GM18870 (cell line): ENCODE measurements around the gene FKBP8.
"Not testable (repeated sequence)": the region's sequence is repeated elsewhere in the genome, so short reads cannot be mapped to it uniquely, and the experiment has no call there.

Experiments
- ATAC-seq: cut with Tn5 transposase; IDR thresholded peaks from one replicate; pipeline ENCODE4 v1.9.1; 2021; ENCODE audit warnings: moderate library complexity; ENCODE audit not compliant: unreplicated experiment

FKBP8 gene

DNA sequence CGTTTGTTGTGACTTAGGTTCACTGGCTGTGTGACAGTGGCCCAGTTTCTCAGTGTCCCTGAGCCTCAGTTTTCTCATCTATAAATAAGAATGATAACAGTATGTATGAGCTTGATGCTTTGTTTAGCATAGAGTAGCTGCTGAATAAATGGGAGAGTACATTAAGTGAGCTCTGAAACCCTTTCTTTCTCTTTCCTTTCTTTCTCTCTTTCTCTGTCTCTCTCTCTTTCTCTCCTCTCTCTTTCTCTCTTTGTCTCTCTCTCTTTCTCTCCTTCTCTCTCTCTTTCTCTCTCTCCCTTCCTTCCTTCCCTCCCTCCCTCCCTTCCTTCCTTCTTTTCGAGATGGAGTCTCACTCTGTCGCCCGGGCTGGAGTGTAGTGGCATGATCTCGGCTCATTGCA lies 16.3 kb upstream of the FKBP8 start:
- ATAC-seq = no peak

DNA sequence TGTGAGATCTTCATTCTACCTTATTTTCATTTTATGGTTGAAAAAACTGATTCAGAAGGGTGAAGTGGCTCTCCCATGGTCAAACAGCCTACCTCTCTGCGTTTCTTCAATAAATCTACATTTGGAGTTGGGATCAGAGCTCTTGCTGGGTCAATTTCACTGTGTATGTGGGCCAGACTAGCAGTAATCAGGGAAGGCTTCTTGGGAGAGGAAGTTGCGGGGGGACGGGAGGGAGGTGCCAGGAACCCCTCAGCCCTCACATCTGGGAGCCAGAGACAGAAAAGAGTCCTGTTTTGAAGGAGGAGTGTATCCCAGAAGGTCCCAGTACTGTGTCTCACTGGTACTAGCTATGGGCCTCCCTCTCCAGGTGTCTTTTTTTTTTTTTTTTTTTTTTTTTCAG lies 15.2 kb upstream of the FKBP8 start:
- no peak for ATAC-seq

DNA sequence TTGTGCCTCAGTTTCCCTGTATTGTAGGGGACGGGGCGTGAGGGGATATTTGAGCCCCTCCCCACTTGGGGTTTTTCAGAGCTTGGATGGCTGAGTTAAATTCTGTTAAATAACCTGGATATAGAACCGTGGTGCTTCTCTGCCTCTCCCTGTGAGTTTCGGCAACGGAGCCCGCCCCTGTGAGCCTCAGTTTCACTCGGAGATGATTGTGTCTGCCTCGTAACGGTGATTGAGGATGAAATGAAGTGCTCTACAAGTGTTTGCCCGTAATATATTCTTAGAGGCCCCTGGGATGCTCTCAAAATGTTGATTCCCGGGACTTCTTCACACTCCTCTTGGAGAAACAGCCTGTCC lies 14.8 kb upstream of the FKBP8 start:
- no peak for ATAC-seq

DNA sequence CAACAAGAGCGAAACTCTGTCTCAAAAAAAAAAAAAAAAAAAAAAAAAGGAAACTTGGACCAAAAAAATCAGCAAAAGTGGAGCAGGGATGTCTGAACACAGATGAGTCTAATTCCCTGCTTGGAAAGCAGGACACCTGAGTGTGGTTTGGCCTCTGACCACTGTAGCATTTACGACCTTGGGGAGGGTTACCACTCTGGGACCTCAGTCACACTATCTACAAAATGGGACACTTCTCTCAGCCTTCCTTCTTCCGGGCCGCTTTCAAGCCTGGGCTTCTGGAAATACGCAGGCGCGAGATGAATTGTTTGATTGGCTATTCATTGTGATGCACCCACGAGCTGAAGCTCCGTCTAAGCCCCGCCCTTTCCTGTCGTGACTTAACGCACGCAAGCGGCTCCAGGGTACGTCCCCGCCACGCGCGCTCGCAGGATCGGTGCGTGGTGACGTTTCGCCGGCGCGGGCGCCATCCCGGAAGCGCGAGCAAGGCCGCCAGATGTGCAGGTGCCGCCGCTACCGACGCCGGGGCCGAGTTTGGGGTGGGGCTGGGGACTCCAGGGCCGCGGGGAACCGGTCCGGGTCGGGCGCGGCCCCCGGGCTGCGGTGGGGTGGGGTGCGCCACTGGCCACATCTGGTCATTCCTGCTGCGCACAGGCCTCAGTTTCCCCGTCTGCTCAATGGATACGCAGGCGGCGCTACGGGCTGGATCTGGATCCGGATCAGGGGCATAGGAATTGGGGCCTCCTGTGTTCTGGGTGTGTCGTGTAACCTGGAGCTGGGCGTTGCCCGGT lies 14.2 kb upstream of the FKBP8 start, which contains the start of gene KXD1:
KXD1 (plus strand) TSS at position 460 of the 791 bp plus-strand sequence. CDS start 4,187 bp downstream, outside the sequence.
- peak; percentile 85 for ATAC-seq

DNA sequence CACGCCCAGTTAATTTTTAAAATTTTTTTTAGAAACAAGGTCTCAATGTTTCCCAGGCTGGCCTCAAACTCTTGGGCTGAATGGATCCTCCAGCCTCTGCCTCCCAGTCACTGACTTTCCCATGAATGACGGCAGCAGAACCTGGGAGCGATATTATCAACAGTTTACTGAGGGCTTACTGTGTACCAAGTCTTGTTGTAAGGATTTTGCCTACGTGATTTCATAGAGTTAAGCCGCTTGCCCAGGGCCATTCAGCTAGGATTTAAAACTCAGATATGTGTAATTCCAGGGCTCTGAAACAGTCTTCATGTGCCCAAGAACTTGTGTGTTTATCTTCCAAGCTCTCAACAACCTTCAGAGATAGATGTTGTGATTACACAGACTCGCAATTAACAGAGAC lies 8.3 kb upstream of the FKBP8 start:
- no peak for ATAC-seq

DNA sequence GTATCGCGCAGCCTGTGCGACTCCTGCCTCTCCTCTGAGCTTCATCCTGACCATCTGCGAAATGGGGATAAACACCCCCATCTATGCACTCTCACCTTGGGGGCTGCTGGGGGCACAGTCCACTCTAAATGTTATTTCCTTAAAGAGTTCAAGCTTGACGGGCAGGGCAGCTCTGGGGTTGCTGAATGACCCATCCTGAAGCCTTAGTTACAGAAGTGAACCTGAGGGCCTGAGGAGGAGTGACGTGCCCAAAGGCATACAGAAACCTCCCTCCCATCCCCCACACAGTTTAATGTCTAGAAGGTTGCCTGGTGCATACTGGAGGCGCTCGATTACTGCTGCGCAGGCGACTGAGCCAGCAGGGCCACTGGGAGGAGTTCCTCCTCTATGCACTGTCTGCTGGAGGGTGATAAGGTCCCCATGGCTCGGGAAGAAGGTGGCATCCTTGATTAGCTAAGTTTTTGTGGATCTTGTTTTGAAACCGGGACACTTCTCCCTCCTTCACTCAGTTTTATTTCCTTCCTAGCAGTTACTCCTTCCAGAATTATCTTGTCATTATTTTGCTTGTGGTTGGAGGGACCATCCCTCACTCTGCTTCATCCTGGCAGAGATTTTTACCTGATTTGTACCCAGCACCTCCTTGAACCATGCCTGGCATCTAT lies 572 bp upstream of the FKBP8 start:
- peak; percentile 69 for ATAC-seq

DNA sequence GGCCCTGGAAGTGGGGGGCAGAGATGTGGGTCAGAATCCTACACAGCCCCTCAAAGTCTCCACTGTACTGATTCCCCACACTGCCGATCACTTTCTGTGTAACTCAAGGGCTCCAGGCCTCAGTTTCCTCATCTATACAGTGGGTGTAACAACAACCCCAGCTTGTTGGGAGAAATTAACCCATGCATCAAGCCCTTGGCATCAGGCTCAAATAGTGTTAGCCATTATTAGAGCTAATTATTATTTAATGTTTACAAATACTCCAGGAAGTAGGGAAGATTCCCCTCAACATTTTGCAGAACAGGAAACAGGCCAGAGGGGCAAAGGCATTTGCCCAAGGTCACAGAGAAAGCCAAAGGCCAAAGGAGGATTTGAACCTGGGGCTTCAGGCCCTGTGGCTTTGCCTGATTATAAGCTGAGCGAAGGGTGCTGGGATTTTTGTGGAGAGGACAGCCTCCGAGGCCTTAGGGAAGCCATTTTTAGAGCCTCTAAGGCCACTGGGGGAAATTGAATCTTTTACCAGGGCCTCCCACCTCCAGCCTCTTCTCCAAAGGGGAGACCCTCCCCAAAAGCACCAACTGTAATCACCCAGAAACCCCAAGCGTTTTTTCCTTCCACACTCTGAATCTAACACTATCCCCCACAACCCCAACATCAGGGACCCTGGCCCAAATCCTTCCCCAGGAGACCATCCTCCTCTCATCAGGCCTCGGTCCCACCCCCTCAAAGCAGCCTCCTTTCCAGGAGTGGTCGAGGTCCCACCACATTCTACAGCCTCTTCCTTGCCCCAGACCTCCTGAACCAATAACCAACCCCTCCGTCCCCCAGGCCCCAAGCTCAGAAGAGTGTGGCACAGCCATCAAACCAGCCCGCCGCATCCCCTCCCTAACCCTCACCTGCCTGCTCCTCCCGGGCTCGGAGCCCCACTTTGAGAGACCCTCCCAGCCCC lies 1.1 kb downstream of the FKBP8 start:
- ATAC-seq = no peak

DNA sequence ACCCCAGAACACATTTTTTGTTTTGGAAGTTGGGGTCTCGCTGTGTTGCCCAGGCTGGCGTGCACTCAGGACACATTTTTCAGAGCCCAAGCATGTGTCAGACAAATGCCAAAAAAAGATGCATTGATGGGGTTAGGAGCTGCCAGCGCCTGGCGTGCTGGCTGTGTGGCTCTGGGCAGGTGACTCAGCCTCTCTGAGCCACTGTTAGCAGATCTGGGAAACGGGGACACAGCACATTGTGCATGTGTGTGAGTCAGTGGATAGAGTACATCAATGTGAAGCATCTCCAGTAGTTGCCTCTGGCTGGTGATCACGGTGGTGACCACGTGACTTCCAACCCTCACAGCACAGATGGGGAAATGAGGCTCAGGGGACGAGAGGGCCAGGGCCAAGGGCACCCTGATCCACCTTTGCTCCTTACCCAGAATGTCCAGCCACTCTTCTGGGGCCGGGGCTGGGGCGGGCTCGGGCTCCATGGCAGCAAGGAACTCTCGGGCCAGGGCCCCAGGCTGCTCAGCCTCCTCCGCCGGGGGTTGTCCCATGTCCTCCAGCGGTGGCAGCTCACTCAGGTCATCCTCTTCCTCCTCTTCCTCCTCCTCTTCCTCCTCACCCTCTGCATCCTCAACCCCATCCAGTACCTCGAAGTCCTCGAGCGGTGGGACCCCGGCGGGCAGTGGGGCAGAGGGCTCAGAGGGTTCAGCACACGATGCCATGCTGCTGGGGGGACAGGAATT lies 1.9 kb downstream of the FKBP8 start:
- ATAC-seq = no peak

DNA sequence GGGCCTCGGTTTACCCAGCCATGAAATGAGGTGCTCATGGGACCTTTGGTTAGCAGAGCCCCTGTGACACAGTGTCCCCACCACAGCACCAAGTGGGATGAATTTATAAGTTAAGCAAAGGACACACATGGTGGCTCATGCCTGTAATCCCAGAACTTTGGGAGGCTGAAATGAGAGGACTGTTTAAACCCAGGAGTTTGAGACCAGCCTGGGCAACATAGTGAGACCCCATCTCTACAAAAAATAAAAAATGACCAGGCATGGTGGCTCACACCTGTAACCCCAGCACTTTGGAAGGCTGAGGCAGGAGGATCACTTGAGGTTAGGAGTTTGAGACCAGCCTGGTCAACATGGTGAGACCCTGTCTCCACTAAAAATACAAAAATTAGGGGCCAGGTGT lies 3.2 kb downstream of the FKBP8 start:
- not testable (repeated sequence) for ATAC-seq

DNA sequence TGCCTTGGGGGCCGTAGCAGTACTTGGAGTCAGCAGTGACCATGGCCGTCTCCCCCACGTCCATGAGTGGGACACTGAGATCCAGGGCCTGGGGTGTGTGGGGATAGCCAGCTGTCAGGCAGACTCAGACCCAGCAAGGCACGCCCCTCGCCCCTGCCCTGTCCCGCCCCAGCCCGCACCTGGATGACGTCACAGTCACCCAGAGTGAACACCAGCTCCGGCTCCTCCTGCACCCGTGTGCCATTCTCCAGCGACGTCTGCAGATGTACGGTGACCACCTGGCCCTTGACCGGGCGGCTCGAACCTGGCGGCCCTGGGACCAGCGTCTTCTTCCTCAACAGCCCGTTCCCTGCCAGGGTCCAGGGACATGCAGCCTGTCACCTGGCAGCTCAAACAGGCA lies 4.0 kb downstream of the FKBP8 start:
- no peak for ATAC-seq

DNA sequence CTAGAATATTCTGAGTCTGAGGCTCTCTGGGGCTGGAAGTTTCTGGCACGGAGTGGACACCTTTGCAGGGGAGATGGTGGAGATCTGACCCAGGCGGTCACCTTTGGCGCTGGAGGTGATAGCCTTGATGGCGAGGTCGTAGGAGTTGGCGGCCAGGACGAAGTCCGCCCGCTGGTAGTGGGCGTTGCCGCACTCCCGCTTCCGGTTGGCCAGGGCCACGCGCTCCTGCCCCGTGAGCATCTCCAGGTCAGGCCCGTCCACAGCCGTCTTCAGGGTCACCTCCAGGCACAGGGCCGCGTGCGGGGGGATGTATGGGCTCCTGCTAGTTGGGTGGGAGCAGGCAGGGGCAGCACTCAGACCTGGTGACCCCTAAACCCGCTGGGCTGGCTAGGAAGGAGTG lies 5.3 kb downstream of the FKBP8 start:
- no peak for ATAC-seq

DNA sequence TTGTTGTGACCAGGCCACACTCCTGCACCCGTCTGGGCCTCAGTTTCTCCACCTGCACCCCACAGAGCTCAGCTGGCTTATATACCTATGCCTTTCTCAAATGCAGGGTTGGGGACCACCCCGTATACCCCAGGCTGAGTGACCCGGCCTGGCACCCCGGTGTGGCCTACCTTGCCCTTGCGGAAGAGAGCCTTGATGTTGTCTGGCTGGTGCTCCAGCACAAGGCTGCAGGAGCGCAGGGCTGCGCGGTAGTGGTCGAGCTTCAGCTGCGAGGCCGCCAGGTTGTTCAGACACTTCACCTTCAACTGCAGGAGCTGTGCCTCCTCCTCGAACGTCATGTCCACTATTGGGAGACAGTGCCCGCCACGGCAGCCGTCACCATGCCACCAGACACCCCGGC lies 5.9 kb downstream of the FKBP8 start:
- ATAC-seq = no peak

DNA sequence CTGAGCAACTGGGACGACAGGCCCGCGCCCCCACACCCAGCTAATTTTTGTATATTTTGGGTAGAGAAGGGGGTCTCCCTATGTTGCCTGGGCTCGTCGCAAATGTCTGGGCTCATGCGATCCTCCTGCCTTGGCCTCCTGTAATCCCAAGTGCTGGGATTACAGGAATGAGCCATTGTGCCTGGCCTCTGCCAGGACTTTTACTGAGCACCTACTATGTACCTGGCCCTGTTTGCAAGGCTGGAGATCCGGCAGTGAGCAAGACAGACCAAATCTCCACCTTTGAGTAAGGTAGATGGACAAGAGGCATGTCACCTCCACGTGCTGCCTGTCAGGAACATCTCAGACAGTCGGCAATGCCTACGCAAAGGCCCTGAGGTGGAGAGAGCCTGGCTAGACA lies 6.9 kb downstream of the FKBP8 start:
- no peak for ATAC-seq

DNA sequence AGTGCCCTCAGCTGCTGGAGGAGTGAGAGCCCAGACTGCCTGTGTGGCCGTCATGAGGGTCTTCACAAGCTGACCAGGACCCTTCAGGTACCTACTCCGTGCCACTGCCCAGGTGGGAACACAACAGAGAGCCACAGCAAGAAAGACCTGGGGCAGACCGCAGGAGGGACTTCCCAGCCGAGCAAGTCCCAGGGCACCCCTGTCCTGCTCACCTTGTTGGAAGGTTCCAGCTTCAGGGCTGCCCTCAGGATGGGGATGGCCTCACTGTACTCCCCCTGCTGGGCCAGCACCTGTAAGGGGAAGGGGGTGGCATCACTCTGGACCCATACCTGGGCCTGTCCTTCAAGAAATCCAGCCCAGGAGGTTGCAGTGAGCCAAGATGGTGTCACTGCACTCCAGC lies 10.3 kb downstream of the FKBP8 start:
- no peak for ATAC-seq

DNA sequence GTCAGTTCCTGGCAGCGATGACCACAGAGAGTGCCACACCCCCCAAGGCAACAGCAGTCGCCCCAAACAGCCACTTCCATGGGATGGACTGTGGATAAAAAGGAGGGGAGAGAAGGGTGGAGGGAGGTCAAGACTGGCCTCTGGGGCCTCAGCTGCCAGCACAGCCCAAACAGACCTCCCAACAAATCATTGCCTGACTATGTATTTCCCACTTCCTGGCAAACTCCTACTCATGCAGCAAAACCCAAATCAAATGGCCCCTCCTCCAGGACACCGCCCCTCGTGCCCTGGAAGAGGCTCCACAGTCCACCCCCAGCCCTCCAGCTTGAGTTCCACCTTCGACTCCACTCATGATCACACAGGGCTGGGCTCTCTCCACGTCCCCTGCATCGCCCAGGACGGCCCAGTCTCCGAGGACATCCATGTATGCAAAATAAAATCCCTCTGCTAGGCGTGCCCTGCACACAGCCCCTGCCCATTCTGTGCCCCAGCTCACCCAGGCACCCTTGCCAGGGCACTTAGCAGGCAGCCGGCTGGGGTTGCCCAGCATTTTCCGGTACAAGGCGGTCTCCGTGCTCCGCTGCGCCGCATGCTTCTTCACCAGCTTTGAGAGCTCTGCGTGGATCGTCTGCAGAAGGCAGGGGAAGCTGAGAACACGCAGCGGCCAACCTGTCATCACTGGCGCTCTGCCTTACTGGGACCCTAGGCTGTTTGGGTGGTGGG lies 11.0 kb downstream of the FKBP8 start:
- ATAC-seq = no peak

DNA sequence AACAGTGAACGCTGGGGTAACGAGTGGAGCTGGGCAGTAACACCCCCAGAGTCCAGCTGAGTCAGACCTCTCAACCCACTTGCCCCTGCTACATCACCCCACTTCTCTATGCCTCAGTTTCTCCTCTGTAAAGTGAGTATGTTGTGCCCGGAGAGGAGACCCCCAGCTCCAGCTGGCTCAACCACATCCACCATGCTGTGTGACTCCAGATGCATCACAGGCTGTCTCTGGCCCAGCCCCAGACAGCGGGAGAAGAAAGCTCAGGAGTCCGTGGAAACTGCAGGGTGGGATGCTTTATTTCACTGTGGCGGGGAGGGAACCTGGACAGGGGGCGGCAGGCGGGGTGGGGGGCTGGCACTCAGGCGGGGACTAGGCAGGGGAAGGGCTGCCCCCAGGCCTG lies 11.9 kb downstream of the FKBP8 start:
- no peak for ATAC-seq

DNA sequence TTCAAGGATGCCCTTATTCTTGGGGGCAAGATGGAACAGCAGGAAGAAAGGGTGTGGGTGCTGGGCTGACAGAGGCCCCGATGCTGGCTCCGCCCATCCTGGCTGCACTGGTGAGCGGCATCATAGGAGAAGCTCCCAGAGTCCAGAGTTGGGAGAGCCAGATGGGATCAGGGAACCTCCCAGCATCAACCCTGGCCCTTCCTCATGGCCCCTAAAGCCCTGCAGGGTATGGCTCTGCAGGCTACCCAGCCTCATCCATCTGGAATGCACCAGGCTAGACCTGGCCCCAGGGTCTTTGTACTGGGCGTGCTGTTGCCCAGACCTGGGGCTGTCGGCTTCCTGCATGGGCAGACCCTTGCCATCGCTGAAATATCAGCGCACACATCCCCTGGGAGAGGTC lies 13.6 kb downstream of the FKBP8 start:
- no peak for ATAC-seq

DNA sequence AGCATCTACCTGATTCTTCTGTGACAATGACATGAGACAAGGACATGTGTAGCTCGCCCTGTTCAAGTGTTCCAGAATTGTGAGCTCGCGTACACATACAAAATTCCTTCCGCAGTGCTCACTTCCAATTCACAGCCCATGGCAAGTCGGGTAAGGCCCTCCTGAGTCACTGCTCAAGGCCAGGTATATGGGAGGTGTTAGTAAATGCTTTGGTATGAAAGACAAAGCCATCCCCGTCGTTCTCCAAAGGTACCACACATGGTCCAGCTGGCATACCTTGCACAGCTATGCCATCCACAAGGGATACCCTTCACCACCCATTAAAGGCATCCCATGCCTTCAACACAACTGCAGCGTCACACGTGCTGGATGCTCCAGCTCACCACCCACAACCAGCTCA lies 17.1 kb downstream of the FKBP8 start:
- no peak for ATAC-seq

DNA sequence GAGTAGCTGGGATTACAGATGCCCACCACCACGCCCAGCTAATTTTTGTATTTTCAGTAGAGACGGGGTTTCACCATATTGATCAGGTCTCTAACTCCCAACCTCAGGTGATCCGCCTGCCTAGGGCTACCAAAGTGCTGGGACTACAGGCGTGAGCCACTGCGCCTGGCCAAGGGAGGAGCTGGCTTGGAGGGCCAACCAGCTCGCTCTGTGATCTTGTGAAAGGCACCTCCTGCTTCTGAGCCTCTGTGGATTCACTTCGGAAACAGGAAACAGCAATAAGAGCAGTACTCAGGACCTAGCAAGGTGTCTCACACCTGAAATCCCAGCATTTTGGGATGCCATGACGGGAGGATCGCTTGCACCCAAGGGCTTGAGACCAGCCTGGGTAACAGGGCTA lies 19.5 kb downstream of the FKBP8 start:
- ATAC-seq = no peak

DNA sequence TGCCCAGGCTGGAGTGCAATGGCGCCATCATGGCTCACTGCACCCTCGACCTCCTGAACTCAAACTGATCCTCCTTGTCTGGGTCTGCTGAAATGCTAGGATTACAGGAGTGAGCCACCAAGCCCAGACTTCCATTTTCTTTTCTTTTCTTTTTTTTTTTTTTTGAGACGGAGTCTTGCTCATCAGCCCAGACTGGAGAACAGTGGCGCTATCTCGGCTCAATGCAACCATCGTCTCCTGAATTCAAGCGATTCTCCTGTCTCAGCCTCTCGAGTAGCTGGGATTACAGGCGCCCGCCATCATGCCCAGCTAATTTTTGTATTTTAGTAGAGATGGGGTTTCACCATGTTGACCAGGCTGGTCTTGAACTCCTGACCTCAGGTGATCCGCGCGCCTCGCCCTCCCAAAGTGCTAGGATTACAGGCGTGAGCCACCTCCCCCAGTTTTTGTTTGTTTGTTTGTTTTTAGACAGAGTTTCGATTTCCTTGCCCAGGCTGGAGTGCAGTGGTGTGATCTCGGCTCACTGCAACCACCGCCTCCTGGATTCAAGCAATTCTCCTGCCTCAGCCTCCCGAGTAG lies 20.4 kb downstream of the FKBP8 start:
- not testable (repeated sequence) for ATAC-seq
